ENCODE measurements around the gene RAPGEF4.

DNA sequence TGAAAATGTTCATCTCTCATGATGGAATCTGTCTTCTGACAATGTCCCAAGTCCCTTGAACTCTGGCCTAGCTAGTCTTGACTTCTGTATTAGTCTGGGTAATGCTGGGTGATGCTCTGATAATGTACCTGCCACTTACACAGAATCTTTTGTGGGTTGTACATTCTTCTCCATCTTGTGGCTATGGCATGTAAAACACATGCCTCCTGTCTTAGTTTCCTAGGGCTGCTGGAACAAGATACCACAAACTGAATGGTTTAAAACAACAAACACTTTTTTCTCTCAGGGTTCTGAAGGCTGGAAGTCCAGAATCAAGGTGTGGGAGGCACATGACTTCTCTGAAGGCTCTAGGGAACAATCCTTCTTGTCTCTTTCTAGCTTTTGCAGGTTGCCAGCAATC lies 57.1 kb downstream of the RAPGEF4 start:
- TF ChIP-seq, protein P1, sequence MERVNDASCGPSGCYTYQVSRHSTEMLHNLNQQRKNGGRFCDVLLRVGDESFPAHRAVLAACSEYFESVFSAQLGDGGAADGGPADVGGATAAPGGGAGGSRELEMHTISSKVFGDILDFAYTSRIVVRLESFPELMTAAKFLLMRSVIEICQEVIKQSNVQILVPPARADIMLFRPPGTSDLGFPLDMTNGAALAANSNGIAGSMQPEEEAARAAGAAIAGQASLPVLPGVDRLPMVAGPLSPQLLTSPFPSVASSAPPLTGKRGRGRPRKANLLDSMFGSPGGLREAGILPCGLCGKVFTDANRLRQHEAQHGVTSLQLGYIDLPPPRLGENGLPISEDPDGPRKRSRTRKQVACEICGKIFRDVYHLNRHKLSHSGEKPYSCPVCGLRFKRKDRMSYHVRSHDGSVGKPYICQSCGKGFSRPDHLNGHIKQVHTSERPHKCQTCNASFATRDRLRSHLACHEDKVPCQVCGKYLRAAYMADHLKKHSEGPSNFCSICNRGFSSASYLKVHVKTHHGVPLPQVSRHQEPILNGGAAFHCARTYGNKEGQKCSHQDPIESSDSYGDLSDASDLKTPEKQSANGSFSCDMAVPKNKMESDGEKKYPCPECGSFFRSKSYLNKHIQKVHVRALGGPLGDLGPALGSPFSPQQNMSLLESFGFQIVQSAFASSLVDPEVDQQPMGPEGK (tag by site-specific recombination; IDR thresholded peaks at IDR 0.05): no peak
- TF ChIP-seq YY2 (tag by site-specific recombination; IDR thresholded peaks at IDR 0.05): no peak
- TF ChIP-seq, protein P2, sequence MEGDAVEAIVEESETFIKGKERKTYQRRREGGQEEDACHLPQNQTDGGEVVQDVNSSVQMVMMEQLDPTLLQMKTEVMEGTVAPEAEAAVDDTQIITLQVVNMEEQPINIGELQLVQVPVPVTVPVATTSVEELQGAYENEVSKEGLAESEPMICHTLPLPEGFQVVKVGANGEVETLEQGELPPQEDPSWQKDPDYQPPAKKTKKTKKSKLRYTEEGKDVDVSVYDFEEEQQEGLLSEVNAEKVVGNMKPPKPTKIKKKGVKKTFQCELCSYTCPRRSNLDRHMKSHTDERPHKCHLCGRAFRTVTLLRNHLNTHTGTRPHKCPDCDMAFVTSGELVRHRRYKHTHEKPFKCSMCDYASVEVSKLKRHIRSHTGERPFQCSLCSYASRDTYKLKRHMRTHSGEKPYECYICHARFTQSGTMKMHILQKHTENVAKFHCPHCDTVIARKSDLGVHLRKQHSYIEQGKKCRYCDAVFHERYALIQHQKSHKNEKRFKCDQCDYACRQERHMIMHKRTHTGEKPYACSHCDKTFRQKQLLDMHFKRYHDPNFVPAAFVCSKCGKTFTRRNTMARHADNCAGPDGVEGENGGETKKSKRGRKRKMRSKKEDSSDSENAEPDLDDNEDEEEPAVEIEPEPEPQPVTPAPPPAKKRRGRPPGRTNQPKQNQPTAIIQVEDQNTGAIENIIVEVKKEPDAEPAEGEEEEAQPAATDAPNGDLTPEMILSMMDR (tag by site-specific recombination; IDR thresholded peaks at IDR 0.05): no peak
- TF ChIP-seq, protein P3, sequence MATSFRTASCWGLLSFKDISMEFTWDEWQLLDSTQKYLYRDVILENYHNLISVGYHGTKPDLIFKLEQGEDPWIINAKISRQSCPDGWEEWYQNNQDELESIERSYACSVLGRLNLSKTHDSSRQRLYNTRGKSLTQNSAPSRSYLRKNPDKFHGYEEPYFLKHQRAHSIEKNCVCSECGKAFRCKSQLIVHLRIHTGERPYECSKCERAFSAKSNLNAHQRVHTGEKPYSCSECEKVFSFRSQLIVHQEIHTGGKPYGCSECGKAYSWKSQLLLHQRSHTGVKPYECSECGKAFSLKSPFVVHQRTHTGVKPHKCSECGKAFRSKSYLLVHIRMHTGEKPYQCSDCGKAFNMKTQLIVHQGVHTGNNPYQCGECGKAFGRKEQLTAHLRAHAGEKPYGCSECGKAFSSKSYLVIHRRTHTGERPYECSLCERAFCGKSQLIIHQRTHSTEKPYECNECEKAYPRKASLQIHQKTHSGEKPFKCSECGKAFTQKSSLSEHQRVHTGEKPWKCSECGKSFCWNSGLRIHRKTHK (tag by site-specific recombination; IDR thresholded peaks at IDR 0.05): no peak
- TF ChIP-seq TRIM28 (IDR thresholded peaks at IDR 0.05; ENCODE audit: borderline replicate concordance, low read length): no peak
- TF ChIP-seq ZNF138 (tag by site-specific recombination; IDR thresholded peaks at IDR 0.05; ENCODE audit: borderline replicate concordance): no peak
- no peak for TF ChIP-seq ZBTB1 (tag by site-specific recombination; IDR thresholded peaks at IDR 0.05)
- TF ChIP-seq ZNF777 (tag by site-specific recombination; IDR thresholded peaks at IDR 0.05; ENCODE audit: borderline replicate concordance): no peak
- TF ChIP-seq ZBTB48 (tag by site-specific recombination; IDR thresholded peaks at IDR 0.05): no peak
